SK-N-SH (cell line): ENCODE data around the gene ALPI. TPM values are rescaled to one million over a fixed set of nuclear protein-coding genes. Genes with fewer than 3 reads are reported as not detected.

Experiments
- CTCF ChIA-PET: fragments of 300-600, 350-600 bp; formaldehyde crosslinking; extraction: SDS; loops from one replicate; lab custom pipeline; 2021; lab: Yijun Ruan, JAX
- POLR2A ChIA-PET: fragments of 350-600 bp; sonication (Branson Sonifier 250); formaldehyde crosslinking; extraction: SDS; loops from one replicate; lab custom pipeline; 2020; ENCODE audit warnings: antibody characterized with exemption, inconsistent platforms; lab: Yijun Ruan, JAX
- DNase-seq: peaks from one replicate; pipeline ENCODE4 v3.0.0; 2012
- H2AFZ ChIP-seq: fragments of 200-600 bp; sonication (generic); 2 replicates; pipeline ENCODE4 v1.8.1; 2016; ENCODE audit warnings: antibody characterized with exemption, mild to moderate bottlenecking, low read depth
- H3F3A ChIP-seq: fragments of 200-600 bp; sonication (generic); replicated peaks from 2 replicates; pipeline ENCODE3; 2016; ENCODE audit warnings: antibody characterized with exemption, mild to moderate bottlenecking; ENCODE audit not compliant: insufficient read depth
- H3K27ac ChIP-seq, 2 experiments: fragments of 200-500 bp in 1 of 2; fragments of 200-600 bp in 1 of 2; sonication (Bioruptor generic) in 1 of 2; sonication (generic), shearing (Covaris generic) in 1 of 2; 2 replicates each; pipeline versions ENCODE4 v1.5.1 to v1.6.1; 2014 to 2016; ENCODE audit warnings: low read depth in 2 of 2, inconsistent platforms in 1 of 2, low read length in 1 of 2, mild to moderate bottlenecking in 1 of 2, mixed read lengths in 1 of 2
- H3K27me3 ChIP-seq: fragments of 200-600 bp; sonication (generic), shearing (Covaris generic); 2 replicates; pipeline ENCODE4 v1.6.1; 2016; ENCODE audit warnings: mixed run types; ENCODE audit not compliant: insufficient read depth
- H3K36me3 ChIP-seq, 2 experiments: fragments of 200-500 bp in 1 of 2; fragments of 200-600 bp in 1 of 2; sonication (Bioruptor generic) in 1 of 2; sonication (generic) in 1 of 2; replicated peaks in 1 of 2; 2 replicates each; pipeline versions ENCODE3 to v1.5.1; 2014 to 2016; ENCODE audit warnings: low read length in 1 of 2, mild to moderate bottlenecking in 1 of 2; ENCODE audit not compliant: insufficient read depth in 2 of 2, control insufficient read depth in 1 of 2
- H3K4me1 ChIP-seq, 2 experiments: fragments of 200-500 bp in 1 of 2; fragments of 200-600 bp in 1 of 2; sonication (Bioruptor generic) in 1 of 2; sonication (generic), shearing (Covaris generic) in 1 of 2; 2 replicates each; pipeline versions ENCODE4 v1.5.1 to v1.6.1; 2014 to 2016; ENCODE audit warnings: low read depth in 1 of 2, low read length in 1 of 2, mixed run types in 1 of 2; ENCODE audit not compliant: insufficient read depth in 2 of 2, control insufficient read depth in 1 of 2
- H3K4me2 ChIP-seq: fragments of 200-600 bp; sonication (generic), shearing (Covaris generic); 2 replicates; pipeline ENCODE4 v1.6.1; 2017; ENCODE audit warnings: mixed run types
- H3K4me3 ChIP-seq, 2 experiments: fragments of 200-500 bp in 1 of 2; fragments of 200-600 bp in 1 of 2; sonication (Bioruptor generic) in 1 of 2; sonication (generic), shearing (Covaris generic) in 1 of 2; 2 replicates each; pipeline versions ENCODE4 v1.5.1 to v1.8.1; 2014 to 2016; ENCODE audit warnings: low read depth in 2 of 2, inconsistent platforms in 1 of 2, low read length in 1 of 2, mild to moderate bottlenecking in 1 of 2, mixed read lengths in 1 of 2, moderate library complexity in 1 of 2
- H3K79me2 ChIP-seq: fragments of 200-600 bp; sonication (generic); 2 replicates; pipeline ENCODE4 v1.8.1; 2017; ENCODE audit warnings: mild to moderate bottlenecking; ENCODE audit not compliant: insufficient read depth
- H3K9ac ChIP-seq: fragments of 200-600 bp; sonication (generic); 2 replicates; pipeline ENCODE4 v1.6.1; 2017; ENCODE audit warnings: mixed run types
- H3K9me2 ChIP-seq: fragments of 200-600 bp; sonication (generic); 2 replicates; pipeline ENCODE4 v1.6.1; 2017; ENCODE audit warnings: mixed run types
- H3K9me3 ChIP-seq: fragments of 200-600 bp; sonication (generic); 2 replicates; pipeline ENCODE4 v1.6.1; 2017; ENCODE audit warnings: mixed run types, mild to moderate bottlenecking, moderate library complexity
- H4K20me1 ChIP-seq: fragments of 200-600 bp; sonication (generic); 2 replicates; pipeline ENCODE4 v1.6.1; 2017; ENCODE audit warnings: mild to moderate bottlenecking, mixed run types; ENCODE audit not compliant: insufficient read depth
- ELF1 ChIP-seq: IDR thresholded peaks from 2 replicates; pipeline ENCODE4 v1.4.0; 2012
- FOSL2 ChIP-seq: IDR thresholded peaks from 2 replicates; pipeline ENCODE4 v1.4.0; 2012; ENCODE audit warnings: low read depth, mild to moderate bottlenecking, moderate library complexity, borderline replicate concordance
- FOXJ3 ChIP-seq: sonication (generic); formaldehyde crosslinking; IDR thresholded peaks from 2 replicates; pipeline ENCODE4 v1.5.1; 2020; ENCODE audit warnings: mild to moderate bottlenecking, missing genetic modification reagents
- JUND ChIP-seq: IDR thresholded peaks from 2 replicates; pipeline ENCODE4 v1.4.0; 2012
- MEF2A ChIP-seq: IDR thresholded peaks from 2 replicates; pipeline ENCODE4 v1.4.0; 2012; ENCODE audit warnings: low read depth, borderline replicate concordance
- MXI1 ChIP-seq: IDR thresholded peaks from 2 replicates; pipeline ENCODE4 v1.6.1; 2012; ENCODE audit warnings: mild to moderate bottlenecking, low read depth, low read length, improper control_type of control experiment
- NFIC ChIP-seq: IDR thresholded peaks from 2 replicates; pipeline ENCODE4 v1.4.0; 2012; ENCODE audit warnings: borderline replicate concordance
- NRF1 ChIP-seq: IDR thresholded peaks from 2 replicates; pipeline ENCODE4 v1.6.1; 2012; ENCODE audit warnings: low read depth, mild to moderate bottlenecking, low read length
- RAD21 ChIP-seq: IDR thresholded peaks from 2 replicates; pipeline ENCODE4 v1.6.1; 2012; ENCODE audit warnings: mild to moderate bottlenecking, low read length
- RCOR1 ChIP-seq: fragments of 150-350 bp; IDR thresholded peaks from 2 replicates; pipeline ENCODE4 v1.6.1; 2017; ENCODE audit warnings: antibody characterized with exemption, low read length
- SIN3A ChIP-seq: IDR thresholded peaks from 2 replicates; pipeline ENCODE4 v1.6.1; 2012; ENCODE audit warnings: low read depth, mild to moderate bottlenecking, low read length, moderate library complexity, borderline replicate concordance
- SMC3 ChIP-seq: IDR thresholded peaks from 2 replicates; pipeline ENCODE4 v1.6.1; 2012; ENCODE audit warnings: low read depth, low read length, improper control_type of control experiment
- TAF1 ChIP-seq: IDR thresholded peaks from 2 replicates; pipeline ENCODE4 v1.6.1; 2012; ENCODE audit warnings: low read depth, mild to moderate bottlenecking, low read length, moderate library complexity, borderline replicate concordance
- TEAD4 ChIP-seq: IDR thresholded peaks from 2 replicates; pipeline ENCODE4 v1.4.0; 2012; ENCODE audit warnings: mild to moderate bottlenecking, borderline replicate concordance; ENCODE audit not compliant: insufficient read depth
- YY1 ChIP-seq: IDR thresholded peaks from 2 replicates; pipeline ENCODE4 v1.4.0; 2012; ENCODE audit warnings: low read depth, mild to moderate bottlenecking
- WGBS: methylation state at CpG from one replicate; pipeline ENCODE4 v1.1.6; 2017; ENCODE audit warnings: low lambda C conversion rate; 5-methylcytosine and 5-hydroxymethylcytosine counted together
- polyA plus RNA-seq, 3 experiments: library from polyadenylated mRNA; depleted of rRNA; stranded (reverse); fragments of >200 nt; gene quantifications; 2 replicates each; pipeline ENCODE4 v1.2.3, GENCODE V29; 2012
- TF ChIP-seq, protein P1 (sequence below): fragments of 200-600 bp; sonication (generic); IDR thresholded peaks from 2 replicates; pipeline ENCODE4 v1.6.1; 2017; ENCODE audit warnings: antibody characterized with exemption, mild to moderate bottlenecking, moderate library complexity
- TF ChIP-seq, protein P2 (sequence below): fragments of 150-350 bp; IDR thresholded peaks from 2 replicates; pipeline ENCODE4 v1.6.1; 2016; ENCODE audit warnings: mild to moderate bottlenecking, low read depth, low read length

The ALPI gene
- polyA plus RNA-seq, 1 of the 3 experiments (the other 2 are of a cell fraction) = not detected

DNA sequence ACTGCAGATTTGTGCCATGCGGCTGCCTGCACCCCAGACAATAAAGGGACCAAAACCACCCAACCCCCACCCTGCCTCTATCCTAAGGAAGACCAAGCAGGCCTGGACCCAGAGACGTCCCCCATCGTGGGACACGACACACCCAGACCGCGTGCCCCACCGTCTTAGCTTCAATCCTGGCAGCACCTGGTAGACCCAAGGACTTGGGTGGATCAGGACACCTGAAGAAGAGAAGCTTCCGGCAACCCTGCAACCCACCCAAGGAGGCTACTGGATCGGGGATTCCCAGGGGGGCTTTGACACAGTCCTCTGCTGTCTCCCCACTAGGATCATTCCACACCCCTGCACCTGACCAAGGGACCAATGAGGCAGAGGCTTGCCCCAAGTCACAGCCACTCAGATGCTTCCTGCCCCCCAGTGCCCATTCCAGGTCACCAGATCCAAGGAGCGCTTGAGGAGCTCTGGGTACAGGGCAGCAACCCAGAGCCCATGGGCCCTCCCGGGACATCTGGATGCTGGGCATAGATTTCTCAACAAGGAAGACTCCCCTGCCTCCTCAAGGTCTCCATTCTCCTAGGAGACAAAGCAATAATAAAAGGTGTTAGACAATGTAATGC is 3.6 kb downstream of the ALPI start:
- Histone ChIP-seq H3K79me2 (no peaks in the 10 kb centered on the region), H3K4me2 (no peak overlapping the region), H3K9ac (no peak overlapping the region), H2AFZ (no peak overlapping the region), H3K4me1 (no peaks in the 10 kb centered on the region), H3F3A (peaks cover 3% of the 10 kb centered on the region), H4K20me1 (no peaks in the 10 kb centered on the region), H3K36me3 (no peaks in the 10 kb centered on the region), H3K9me2 (no peaks in the 10 kb centered on the region), H3K9me3 (no peaks in the 10 kb centered on the region), H3K27me3 (peaks cover 9% of the 10 kb centered on the region), H3K27ac (no peak overlapping the region), H3K4me3 (no peak overlapping the region)
- CTCF ChIA-PET = interaction anchor here (0.8 to 1.5 kb wide), 3 partner anchors 20 to 64 kb away, joined by 3 to 4 read pairs (median 3); no protein-coding TSS in a partner anchor
- POLR2A ChIA-PET = no interaction called here
- 51% methylated on average over 5 of the region's 11 CpGs for WGBS
- DNase-seq = no peak
- TF ChIP-seq TAF1 = no peak
- TF ChIP-seq MXI1 = no peak
- TF ChIP-seq RCOR1 = no peak
- no peak for TF ChIP-seq MEF2A
- TF ChIP-seq SMC3 = no peak
- no peak for TF ChIP-seq SIN3A
- TF ChIP-seq YY1 = no peak
- TF ChIP-seq NRF1 = no peak
- TF ChIP-seq, protein P1, sequence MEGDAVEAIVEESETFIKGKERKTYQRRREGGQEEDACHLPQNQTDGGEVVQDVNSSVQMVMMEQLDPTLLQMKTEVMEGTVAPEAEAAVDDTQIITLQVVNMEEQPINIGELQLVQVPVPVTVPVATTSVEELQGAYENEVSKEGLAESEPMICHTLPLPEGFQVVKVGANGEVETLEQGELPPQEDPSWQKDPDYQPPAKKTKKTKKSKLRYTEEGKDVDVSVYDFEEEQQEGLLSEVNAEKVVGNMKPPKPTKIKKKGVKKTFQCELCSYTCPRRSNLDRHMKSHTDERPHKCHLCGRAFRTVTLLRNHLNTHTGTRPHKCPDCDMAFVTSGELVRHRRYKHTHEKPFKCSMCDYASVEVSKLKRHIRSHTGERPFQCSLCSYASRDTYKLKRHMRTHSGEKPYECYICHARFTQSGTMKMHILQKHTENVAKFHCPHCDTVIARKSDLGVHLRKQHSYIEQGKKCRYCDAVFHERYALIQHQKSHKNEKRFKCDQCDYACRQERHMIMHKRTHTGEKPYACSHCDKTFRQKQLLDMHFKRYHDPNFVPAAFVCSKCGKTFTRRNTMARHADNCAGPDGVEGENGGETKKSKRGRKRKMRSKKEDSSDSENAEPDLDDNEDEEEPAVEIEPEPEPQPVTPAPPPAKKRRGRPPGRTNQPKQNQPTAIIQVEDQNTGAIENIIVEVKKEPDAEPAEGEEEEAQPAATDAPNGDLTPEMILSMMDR = no peak
- no peak for TF ChIP-seq FOXJ3
- no peak for TF ChIP-seq TEAD4
- no peak for TF ChIP-seq FOSL2
- no peak for TF ChIP-seq NFIC
- no peak for TF ChIP-seq JUND
- TF ChIP-seq ELF1 = no peak
- no peak for TF ChIP-seq RAD21
- TF ChIP-seq, protein P2, sequence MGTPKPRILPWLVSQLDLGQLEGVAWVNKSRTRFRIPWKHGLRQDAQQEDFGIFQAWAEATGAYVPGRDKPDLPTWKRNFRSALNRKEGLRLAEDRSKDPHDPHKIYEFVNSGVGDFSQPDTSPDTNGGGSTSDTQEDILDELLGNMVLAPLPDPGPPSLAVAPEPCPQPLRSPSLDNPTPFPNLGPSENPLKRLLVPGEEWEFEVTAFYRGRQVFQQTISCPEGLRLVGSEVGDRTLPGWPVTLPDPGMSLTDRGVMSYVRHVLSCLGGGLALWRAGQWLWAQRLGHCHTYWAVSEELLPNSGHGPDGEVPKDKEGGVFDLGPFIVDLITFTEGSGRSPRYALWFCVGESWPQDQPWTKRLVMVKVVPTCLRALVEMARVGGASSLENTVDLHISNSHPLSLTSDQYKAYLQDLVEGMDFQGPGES = no peak

DNA sequence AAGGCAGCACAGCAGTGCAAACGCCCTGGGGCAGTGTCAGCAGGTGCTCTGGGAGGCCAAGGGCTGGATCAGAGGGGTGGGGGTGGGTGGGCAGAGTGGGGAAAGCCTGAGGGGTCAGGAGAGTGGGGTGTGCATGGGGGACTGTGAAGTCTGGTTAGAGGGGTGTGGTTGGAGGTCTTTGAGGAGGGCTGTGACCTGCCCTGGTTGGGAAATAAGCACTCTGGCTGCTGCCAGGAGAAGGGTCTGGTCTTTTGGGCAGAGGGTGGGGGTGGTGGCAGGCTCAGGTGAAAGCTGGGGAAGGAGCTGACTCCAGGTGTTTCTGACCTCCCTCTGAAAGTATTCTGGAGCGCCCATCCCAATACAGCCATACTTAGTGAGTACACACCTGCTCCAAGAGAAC is 4.2 kb downstream of the ALPI start:
- Histone ChIP-seq H3K36me3 (no peaks in the 10 kb centered on the region), H3K79me2 (no peaks in the 10 kb centered on the region), H3K9me3 (no peaks in the 10 kb centered on the region), H3K4me1 (no peaks in the 10 kb centered on the region), H3K9ac (no peak overlapping the region), H3K27ac (no peak overlapping the region), H4K20me1 (no peaks in the 10 kb centered on the region), H3K9me2 (no peaks in the 10 kb centered on the region), H2AFZ (no peak overlapping the region), H3K27me3 (peaks cover 6% of the 10 kb centered on the region; the same call in 1 of the 2 replicates), H3K4me2 (no peak overlapping the region), H3F3A (peaks cover 3% of the 10 kb centered on the region), H3K4me3 (no peak overlapping the region)
- POLR2A ChIA-PET = no interaction called here
- TF ChIP-seq JUND (no peak), TEAD4 (no peak)
- 32% methylated on average over 2 of the region's 2 CpGs for WGBS
- no peak for DNase-seq
- CTCF ChIA-PET = interaction anchor here (1.5 kb wide), 1 partner anchor 21 kb away, joined by 4 read pairs; no protein-coding TSS in a partner anchor
